Measurements from ENCODE around the gene FERMT3.

Gene FERMT3

GRCh38 chr11:64218628-64219353 is 12.3 kb downstream of the FERMT3 start:
- H3K27ac ChIP-seq, result no peak overlapping the region
- DNase-seq (ENCODE audit: low read depth, low spot score), result no peak

GRCh38 chr11:64219354-64219684 is 12.8 kb downstream of the FERMT3 start:
- DNase-seq (ENCODE audit: low read depth, low spot score), result no peak
- no peak overlapping the region for H3K27ac ChIP-seq

GRCh38 chr11:64219755-64220154 is 13.2 kb downstream of the FERMT3 start:
- no peak for DNase-seq (ENCODE audit: low read depth, low spot score)

GRCh38 chr11:64220271-64220670 is 13.8 kb downstream of the FERMT3 start:
- DNase-seq (ENCODE audit: low read depth, low spot score), result no peak
- H3K27ac ChIP-seq, result no peak overlapping the region

More at GRCh38 chr11:64219755-64220154, 13.2 kb downstream of the FERMT3 start:
- H3K27ac ChIP-seq, result no peak overlapping the region

- H3K27ac ChIP-seq, result no peak overlapping the region
Observed at GRCh38 chr11:64220798-64221197, 14.3 kb downstream of the FERMT3 start.

GRCh38 chr11:64222651-64223000 is 16.1 kb downstream of the FERMT3 start:
- no peak overlapping the region for H3K27ac ChIP-seq
- no peak for DNase-seq (ENCODE audit: low read depth, low spot score)

More at GRCh38 chr11:64220798-64221197, 14.3 kb downstream of the FERMT3 start:
- DNase-seq (ENCODE audit: low read depth, low spot score), result no peak

GRCh38 chr11:64223001-64223651 is 16.6 kb downstream of the FERMT3 start:
- DNase-seq (ENCODE audit: low read depth, low spot score), result no peak
- H3K27ac ChIP-seq, result peak overlapping the region; percentile 10

GRCh38 chr11:64224151-64224890 is 17.8 kb downstream of the FERMT3 start:
- DNase-seq (ENCODE audit: low read depth, low spot score), result no peak
- H3K27ac ChIP-seq, result peak overlapping the region; percentile 10

- peak overlapping the region; percentile 66 for H3K27ac ChIP-seq
- DNase-seq (ENCODE audit: low read depth, low spot score), result no peak
Observed at GRCh38 chr11:64224891-64225607, 18.5 kb downstream of the FERMT3 start.

- H3K27ac ChIP-seq, result peak within 1 kb of the TSS; percentile 66
- no peak for DNase-seq (ENCODE audit: low read depth, low spot score)
Observed at GRCh38 chr11:64225608-64226506, 19.3 kb downstream of the FERMT3 start, which contains the start of the genes NUDT22 and TRPT1. Gene NUDT22, plus strand, starts transcription at chr11:64226274. Its CDS starts 379 bp downstream, at chr11:64226653. Gene TRPT1, minus strand, starts transcription at chr11:64226186. Its CDS starts 326 bp downstream, at chr11:64225860.

GRCh38 chr11:64226507-64227051 is 20.1 kb downstream of the FERMT3 start:
- no peak for DNase-seq (ENCODE audit: low read depth, low spot score)
- H3K27ac ChIP-seq, result peak overlapping the region; percentile 66

- peak overlapping the region; percentile 66 for H3K27ac ChIP-seq
- no peak for DNase-seq (ENCODE audit: low read depth, low spot score)
Observed at GRCh38 chr11:64227405-64227956, 21.0 kb downstream of the FERMT3 start.

GRCh38 chr11:64229090-64229743 is 22.7 kb downstream of the FERMT3 start:
- DNase-seq (ENCODE audit: low read depth, low spot score), result no peak
- H3K27ac ChIP-seq, result peak overlapping the region; percentile 34

- peak overlapping the region; percentile 34 for H3K27ac ChIP-seq
- no peak for DNase-seq (ENCODE audit: low read depth, low spot score)
Observed at GRCh38 chr11:64229744-64230170, 23.2 kb downstream of the FERMT3 start.

- no peak for DNase-seq (ENCODE audit: low read depth, low spot score)
- peak within 1 kb of the TSS; percentile 34 for H3K27ac ChIP-seq
Observed at GRCh38 chr11:64230171-64230984, 23.9 kb downstream of the FERMT3 start, which contains the start of gene DNAJC4. Gene DNAJC4, plus strand, starts transcription at chr11:64230548. Its CDS starts 307 bp downstream, at chr11:64230855.

GRCh38 chr11:64230985-64231365 is 24.5 kb downstream of the FERMT3 start:
- no peak for DNase-seq (ENCODE audit: low read depth, low spot score)
- peak overlapping the region; percentile 34 for H3K27ac ChIP-seq

- no peak overlapping the region for H3K27ac ChIP-seq
- no peak for DNase-seq (ENCODE audit: low read depth, low spot score)
Observed at GRCh38 chr11:64231546-64231945, 25.0 kb downstream of the FERMT3 start.
